NCI-H146 treated with DMSO at 0.1 percent for 48 hours (cell line): ENCODE data around the gene AGBL4.
"Not testable (repeated sequence)": the region's sequence is repeated elsewhere in the genome, so short reads cannot be mapped to it uniquely, and the experiment has no call there.

Experiments
- DNase-seq: peaks from one replicate; lab custom pipeline; 2025; ENCODE audit not compliant: unreplicated experiment; lab: John Stamatoyannopoulos, UW

The AGBL4 gene

DNA sequence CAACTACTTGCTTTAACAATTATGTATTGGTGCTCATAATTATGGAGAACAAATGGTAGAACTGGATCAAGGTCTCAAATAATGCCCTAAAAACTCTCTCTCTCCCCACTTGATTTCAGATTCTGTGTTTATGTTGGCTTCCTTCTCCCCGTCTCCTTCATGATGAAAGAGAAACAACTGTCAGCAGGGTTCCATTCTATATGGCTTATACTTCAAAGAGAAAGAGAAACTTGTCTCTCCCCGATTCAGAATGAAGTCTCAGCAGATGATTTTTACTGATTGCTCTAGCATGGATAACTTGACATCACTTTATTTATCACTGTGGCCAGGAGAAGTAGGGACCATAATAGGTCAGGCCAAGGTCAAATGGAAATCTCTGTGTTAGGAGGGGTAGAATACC lies 575.6 kb downstream of the AGBL4 start:
- DNase-seq = no peak

- no peak for DNase-seq
Measured at GRCh38 chr1:49436865-49437264, 586.9 kb downstream of the AGBL4 start.

DNA sequence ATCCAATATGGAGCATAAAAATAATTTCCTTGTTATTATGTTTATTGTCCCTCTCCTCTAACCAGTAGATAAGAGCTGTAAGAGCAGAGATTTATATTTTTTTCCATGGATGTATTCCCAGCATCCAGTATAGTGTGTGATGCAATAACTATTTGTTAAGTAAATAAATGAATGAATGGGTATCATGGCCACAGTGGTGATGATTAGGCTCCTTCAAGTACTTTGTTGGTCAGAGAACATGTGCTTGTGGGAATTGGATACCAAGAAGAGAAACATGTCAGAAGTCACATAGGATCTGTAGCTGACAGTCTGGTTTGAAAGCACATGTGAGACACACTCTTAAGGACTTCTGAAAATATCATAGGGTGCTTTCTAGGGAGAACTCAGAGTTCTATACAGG lies 588.5 kb downstream of the AGBL4 start:
- no peak for DNase-seq

GRCh38 chr1:49424782-49425181 lies 599.0 kb downstream of the AGBL4 start:
- DNase-seq = no peak

- no peak for DNase-seq
Measured at GRCh38 chr1:49416758-49417157, 607.0 kb downstream of the AGBL4 start.

DNA sequence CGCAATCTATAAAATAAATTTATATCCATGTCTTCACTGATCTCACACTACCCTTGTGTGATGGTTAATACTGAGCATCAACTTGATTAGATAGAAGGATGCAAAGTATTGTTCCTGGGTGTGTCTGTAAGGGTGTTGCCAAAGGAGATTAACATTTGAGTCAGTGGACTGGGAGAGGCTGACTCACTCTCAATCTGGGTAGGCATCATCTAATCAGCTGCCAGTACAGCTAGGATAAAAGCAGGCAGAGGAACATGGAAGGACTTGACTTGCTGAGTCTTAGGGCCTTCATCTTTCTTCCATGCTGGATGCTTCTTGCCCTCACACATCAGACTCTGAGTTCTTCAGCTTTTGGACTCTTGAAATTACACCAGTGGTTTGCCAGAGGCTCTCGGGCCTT lies 615.4 kb downstream of the AGBL4 start:
- DNase-seq = no peak

- no peak for DNase-seq
Measured at GRCh38 chr1:49397086-49397485, 626.7 kb downstream of the AGBL4 start.

DNA sequence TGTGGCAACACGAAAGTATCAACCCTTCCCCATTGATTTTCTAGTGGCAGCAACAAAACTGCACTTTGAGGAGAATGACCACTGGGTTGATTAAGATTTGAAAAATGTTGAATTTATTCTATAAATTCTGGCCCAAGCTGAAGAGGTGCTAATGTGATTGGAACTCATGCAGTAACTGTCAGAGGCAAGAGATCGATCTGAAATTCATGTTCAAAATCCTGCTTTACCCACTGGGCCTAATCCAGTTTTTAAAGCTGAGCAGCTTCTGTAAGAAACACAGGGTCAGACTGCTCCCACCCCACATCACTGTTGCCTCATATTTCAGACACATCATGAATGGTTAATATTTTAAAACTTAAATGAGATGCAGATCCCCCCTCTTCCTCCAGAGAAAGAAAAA lies 629.6 kb downstream of the AGBL4 start:
- DNase-seq = no peak

DNA sequence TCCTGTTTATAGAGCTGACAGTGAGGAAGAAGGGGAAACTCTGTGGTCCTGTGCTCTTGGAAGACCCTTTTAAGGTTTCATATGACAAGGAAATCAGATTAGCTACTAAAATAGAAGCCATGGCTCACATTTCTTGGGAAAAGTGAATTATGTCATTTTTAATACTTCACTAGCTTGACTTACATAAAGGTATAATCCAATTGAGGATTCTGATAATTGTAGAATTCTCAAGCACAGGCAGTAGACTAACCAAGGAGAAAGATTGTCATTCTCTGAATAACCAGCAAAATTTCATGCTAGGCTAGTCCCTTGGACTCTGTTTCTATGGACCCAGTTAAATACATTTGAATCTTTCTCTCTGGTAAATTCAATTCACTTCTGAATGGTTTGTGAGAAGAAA lies 634.1 kb downstream of the AGBL4 start:
- no peak for DNase-seq

- DNase-seq = no peak
Measured at GRCh38 chr1:49364676-49365075, 659.1 kb downstream of the AGBL4 start.

DNA sequence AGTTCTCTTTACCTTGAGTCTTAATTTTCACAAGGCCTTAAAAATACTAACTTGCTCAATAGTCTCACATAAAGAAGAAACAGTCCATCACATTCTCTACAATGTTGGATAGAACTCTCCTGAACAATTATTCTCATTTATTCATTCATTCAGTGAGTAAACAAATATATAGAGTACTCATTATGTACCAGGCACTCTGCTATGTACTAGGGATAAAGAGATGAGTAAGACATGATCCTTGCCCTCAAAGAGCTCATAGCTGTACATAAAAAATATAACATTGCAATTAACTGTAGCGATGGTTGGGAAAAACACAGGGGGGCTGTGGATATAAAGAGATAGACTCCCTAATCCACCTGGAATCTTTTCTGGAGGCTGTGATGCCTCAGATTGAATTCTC lies 660.1 kb downstream of the AGBL4 start:
- DNase-seq = no peak

DNA sequence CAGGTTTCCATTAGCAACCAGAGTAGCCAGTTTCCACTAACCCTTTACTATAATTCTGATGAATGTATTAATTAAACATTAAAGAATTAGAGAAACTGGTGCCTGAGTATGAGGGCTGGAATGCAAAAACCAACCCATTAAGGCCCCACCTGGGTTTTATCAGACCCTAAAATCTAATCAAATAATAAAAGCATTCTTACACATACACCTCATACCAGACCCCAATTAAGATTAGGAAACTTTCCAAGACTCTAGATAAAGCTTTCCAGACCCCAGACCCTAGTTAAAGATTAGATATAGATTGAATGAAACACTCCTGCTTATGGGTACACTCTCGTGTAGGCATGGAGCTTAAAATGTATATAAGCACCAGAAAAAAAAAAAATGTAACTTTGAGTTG lies 665.7 kb downstream of the AGBL4 start:
- no peak for DNase-seq

DNA sequence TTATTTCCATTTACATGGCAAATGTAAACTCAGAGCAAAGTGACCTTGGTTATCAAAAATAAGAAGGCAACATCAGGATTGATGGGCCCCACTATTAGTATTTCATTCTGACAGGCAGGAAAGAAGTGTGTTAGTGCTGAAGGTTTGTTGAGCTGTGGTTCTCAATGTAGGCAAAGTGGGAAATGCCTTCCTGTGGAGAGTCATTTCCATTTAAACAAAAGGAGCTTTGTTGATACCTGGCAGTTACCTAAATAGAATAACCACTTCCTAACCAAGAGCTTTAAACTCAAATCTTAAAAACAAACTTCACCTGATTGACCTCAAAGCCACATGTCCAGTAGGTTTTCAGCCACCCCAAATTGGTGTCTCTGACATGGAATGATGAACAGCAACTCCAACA lies 667.2 kb downstream of the AGBL4 start:
- DNase-seq = no peak

GRCh38 chr1:49351768-49352167 lies 672.0 kb downstream of the AGBL4 start:
- no peak for DNase-seq

DNA sequence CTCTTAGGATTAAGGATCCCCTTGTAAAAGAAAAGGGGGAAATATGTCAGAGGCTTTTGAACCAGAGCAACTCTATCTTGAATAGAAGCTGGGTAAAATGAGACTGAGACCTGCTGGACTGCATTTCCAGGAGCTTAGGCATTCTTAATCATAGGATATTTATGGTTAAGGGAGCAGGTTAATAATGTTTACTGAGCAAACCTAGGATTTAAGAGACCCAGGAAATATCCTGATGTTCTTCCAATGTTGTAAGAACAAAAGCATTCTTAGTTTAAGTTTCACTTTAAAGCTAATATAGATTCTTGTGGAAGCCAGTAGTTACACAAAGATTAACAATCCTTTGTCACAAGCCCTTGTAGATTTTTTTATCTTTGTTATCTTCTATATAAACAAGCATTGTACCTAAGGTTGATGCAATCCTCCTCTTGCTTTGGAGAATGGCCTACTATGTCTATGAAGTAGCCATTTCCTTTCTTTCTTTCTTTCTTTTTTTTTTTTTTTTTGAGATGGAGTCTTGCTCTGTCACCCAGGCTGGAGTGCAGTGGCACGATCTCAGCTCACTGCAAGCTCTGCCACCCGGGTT lies 676.9 kb downstream of the AGBL4 start:
- DNase-seq = no peak

DNA sequence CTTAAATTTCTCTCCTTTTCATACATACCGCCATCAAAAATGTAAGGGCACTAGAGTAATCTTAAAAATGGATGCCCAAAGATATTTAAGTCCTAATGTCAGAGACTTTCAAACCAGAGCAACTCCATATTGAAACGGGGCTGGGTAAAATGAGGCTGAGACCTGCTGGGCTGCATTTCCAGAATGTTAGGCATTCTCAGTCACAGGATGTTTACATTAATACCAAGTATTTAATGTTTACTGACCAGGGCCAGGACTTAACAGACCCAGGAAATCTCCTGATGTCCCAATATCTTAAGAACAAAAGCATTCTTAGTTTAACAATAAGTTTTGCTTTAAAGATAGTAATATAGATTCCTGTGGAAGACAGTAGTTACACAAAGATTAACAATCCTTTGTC lies 683.2 kb downstream of the AGBL4 start:
- no peak for DNase-seq

DNA sequence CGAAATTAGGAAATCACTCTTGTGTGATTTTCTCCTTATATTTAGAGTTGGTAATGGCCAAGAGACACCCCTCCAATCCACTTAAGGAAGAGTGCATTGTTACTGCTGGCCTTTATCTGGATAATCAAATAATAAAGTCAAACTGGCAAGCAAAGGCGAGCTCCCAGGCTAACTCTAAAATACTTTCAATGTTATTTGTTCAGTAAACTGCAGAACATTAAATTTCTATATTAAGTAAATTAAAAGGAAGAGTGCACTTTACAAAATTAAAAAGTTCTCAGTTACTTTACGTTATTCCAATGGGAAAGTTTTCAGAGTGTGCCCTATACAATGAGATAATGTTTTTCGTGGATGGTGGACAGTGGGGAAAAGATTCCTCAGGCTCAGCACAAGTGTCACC lies 684.7 kb downstream of the AGBL4 start:
- DNase-seq = no peak

DNA sequence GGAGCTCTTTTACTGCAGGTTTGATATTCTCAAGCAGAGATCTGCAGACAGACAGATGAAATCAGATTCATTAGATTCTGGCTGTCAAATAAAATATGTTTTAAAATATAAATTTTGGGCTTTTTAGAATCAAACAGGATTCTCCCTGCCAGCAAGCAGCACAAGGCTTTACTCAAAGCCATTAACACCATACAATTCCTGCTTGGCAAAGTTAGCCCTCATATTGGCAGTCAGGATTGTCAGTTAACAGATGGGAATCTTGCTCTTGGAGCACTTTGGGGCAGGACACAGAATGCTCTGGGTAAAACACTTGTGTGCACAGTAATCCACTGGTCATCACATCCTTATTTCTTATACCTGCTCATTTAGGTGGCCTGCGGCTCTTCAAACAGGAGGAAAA lies 686.5 kb downstream of the AGBL4 start:
- DNase-seq = no peak

DNA sequence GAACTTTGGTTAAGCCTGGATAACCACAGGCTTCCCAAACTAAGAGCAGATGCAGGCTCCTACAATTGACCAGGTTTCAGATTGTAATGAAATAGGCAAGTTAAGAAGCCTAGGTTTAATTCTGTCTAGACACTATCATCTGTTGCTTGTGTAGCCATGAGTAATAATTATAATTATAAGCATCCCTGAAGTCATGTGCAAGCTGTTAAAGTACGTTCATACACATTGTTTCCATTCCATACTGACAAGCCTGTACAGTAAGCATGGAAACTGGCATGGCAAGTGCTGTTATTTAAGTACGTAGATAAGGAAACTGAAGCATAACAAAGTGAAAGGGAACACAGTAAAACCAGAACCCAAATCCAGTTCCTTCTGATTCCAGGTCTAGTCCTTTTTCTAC lies 689.8 kb downstream of the AGBL4 start:
- no peak for DNase-seq

- no peak for DNase-seq
Measured at GRCh38 chr1:49331066-49331852, 692.5 kb downstream of the AGBL4 start.

- no peak for DNase-seq
Measured at GRCh38 chr1:49323925-49324540, 699.7 kb downstream of the AGBL4 start.

- DNase-seq = not testable (repeated sequence)
Measured at GRCh38 chr1:49320493-49320892, 703.3 kb downstream of the AGBL4 start.
